Dedifferentiated amniotic fluid mesenchymal stem cell (primary cell): Measurements from ENCODE around the gene CCDC158.

Experiments used
- DNase-seq: peaks from one replicate; pipeline ENCODE4 v3.0.0-alpha.2; 2016; ENCODE audit errors: extremely low spot score

CCDC158 gene

GRCh38 chr4:76280488-76281441 lies 140.2 kb downstream of the CCDC158 start:
- no peak for DNase-seq

- DNase-seq, result no peak
These were observed 141.5 kb downstream of the CCDC158 start for GRCh38 chr4:76279462-76279861.

GRCh38 chr4:76278583-76278982 lies 142.4 kb downstream of the CCDC158 start:
- no peak for DNase-seq

GRCh38 chr4:76277667-76278066 lies 143.3 kb downstream of the CCDC158 start:
- no peak for DNase-seq

GRCh38 chr4:76276813-76277212 lies 144.1 kb downstream of the CCDC158 start:
- DNase-seq, result no peak

GRCh38 chr4:76275486-76276124 lies 145.3 kb downstream of the CCDC158 start:
- no peak for DNase-seq

GRCh38 chr4:76272999-76273398 lies 147.9 kb downstream of the CCDC158 start:
- DNase-seq, result no peak

GRCh38 chr4:76272582-76272981 lies 148.4 kb downstream of the CCDC158 start:
- no peak for DNase-seq

- DNase-seq, result no peak
These were observed 148.9 kb downstream of the CCDC158 start for GRCh38 chr4:76272073-76272472.

- DNase-seq, result no peak
These were observed 149.7 kb downstream of the CCDC158 start for GRCh38 chr4:76271248-76271647.

- DNase-seq, result no peak
These were observed 150.4 kb downstream of the CCDC158 start for GRCh38 chr4:76270244-76271175.

GRCh38 chr4:76267811-76268210 lies 153.1 kb downstream of the CCDC158 start:
- no peak for DNase-seq

GRCh38 chr4:76266627-76267026 lies 154.3 kb downstream of the CCDC158 start:
- no peak for DNase-seq

GRCh38 chr4:76265631-76266218 lies 155.2 kb downstream of the CCDC158 start:
- no peak for DNase-seq
